ENCODE data around the gene RALA. TPM values are rescaled to one million over a fixed set of nuclear protein-coding genes. Genes with fewer than 3 reads are reported as not detected.

Gene RALA
- total and polyA plus RNA-seq, 10 of the 15 experiments (the other 5 are each of a cell fraction or from before 2014, with no cell fraction given), result 7.5 to 53.3 (median 23.1) TPM

GRCh38 chr7:39647816-39648215 lies 24.4 kb downstream of the RALA start:
- intact Hi-C loops (cut with micrococcal nuclease; ENCODE audit: unreplicated experiment), result no loop called here
- H4K20me1 ChIP-seq (ENCODE audit: control insufficient read depth, insufficient read depth), result no peaks in the 10 kb centered on the region
- peaks cover 2% of the 10 kb centered on the region; the same call in 1 of the 3 replicates for H3K9me3 ChIP-seq (replicated peaks; ENCODE audit: control insufficient read depth, insufficient read depth, low read length)
- CTCF ChIA-PET, result interaction anchor here (1.3 kb wide), 2 partner anchors 13 to 67 kb away, joined by 3 to 4 read pairs; no protein-coding TSS in a partner anchor
- H3K36me3 ChIP-seq (ENCODE audit: control insufficient read depth in 2 of 2, insufficient read depth in 2 of 2, low read length in 1 of 2), result peaks cover 0 to 5% of the 10 kb centered on the region in 2 experiments; a peak in 1 of 4 replicates
- ATAC-seq, result peak; percentile 62
- FAIRE-seq, result no peak
- peaks cover 19% of the 10 kb centered on the region for H3K79me2 ChIP-seq (ENCODE audit: control insufficient read depth, insufficient read depth, low read length)
- H3K27ac ChIP-seq (ENCODE audit: control insufficient read depth, insufficient read depth), result no peak overlapping the region
- no peak overlapping the region for H3K9ac ChIP-seq (ENCODE audit: control insufficient read depth, insufficient read depth, low read length)
- no TSS peak for BruUV-seq (replicated peaks)
- POLR2A ChIA-PET, result interaction anchor here (0.9 to 1.4 kb wide), 3 partner anchors 11 to 15 kb away, joined by 3 to 4 read pairs (median 3); no protein-coding TSS in a partner anchor
- DNase-seq (ENCODE audit: low read depth, low spot score), result no peak
- H3K4me3 ChIP-seq, result no peak overlapping the region
- no peak overlapping the region for H3K4me2 ChIP-seq (ENCODE audit: control insufficient read depth, insufficient read depth)
- SMC1A ChIA-PET (ENCODE audit: uncharacterized antibody, unreplicated experiment), result interaction anchor here (0.7 to 2.0 kb wide), 8 partner anchors 10 to 66 kb away, joined by 3 to 6 read pairs (median 3); no protein-coding TSS in a partner anchor
- no peak for TF ChIP-seq SPI1 (IDR thresholded peaks at IDR 0.05; ENCODE audit: borderline replicate concordance, insufficient read depth, low read depth, low read length)
- TF ChIP-seq IKZF2 (IDR thresholded peaks at IDR 0.05), result no peak
- TF ChIP-seq CBX5 (IDR thresholded peaks at IDR 0.05; ENCODE audit: low read depth), result no peak
- TF ChIP-seq JUNB (IDR thresholded peaks at IDR 0.05), result 0 out of 2 replicates have a peak, but pooled peaks have one; percentile 9
- RAD21 ChIA-PET (ENCODE audit: unreplicated experiment), result interaction anchor here (0.8 to 1.2 kb wide), 2 partner anchors 16 to 25 kb away, joined by 3 read pairs; partner anchors contain the start of gene RALA
- H3K4me1 ChIP-seq (ENCODE audit: control insufficient read depth, insufficient read depth, low read length), result peaks cover 4% of the 10 kb centered on the region
- H3K27me3 ChIP-seq (replicated peaks in 1 of 2; ENCODE audit: control insufficient read depth in 2 of 2, insufficient read depth in 2 of 2, low read length in 1 of 2), result no peaks in the 10 kb centered on the region
- H2AFZ ChIP-seq (ENCODE audit: control insufficient read depth, low read depth, low read length), result no peak overlapping the region
- in situ Hi-C loops (cut with MboI), result no loop called here

GRCh38 chr7:39650676-39651075 lies 27.3 kb downstream of the RALA start:
- intact Hi-C loops (cut with micrococcal nuclease; ENCODE audit: unreplicated experiment) (no loop called here), in situ Hi-C loops (cut with MboI) (no loop called here)
- ChIA-PET RAD21 (ENCODE audit: unreplicated experiment) (no interaction called here), SMC1A (ENCODE audit: uncharacterized antibody, unreplicated experiment) (interaction anchor here (0.6 to 1.3 kb wide), 4 partner anchors 9 to 62 kb away, joined by 3 read pairs; no protein-coding TSS in a partner anchor), CTCF (interaction anchor here (0.6 to 1.0 kb wide), 3 partner anchors 9 to 1962 kb away, joined by 3 read pairs; no protein-coding TSS in a partner anchor), POLR2A (interaction anchor here (0.7 to 1.5 kb wide), 2 partner anchors 23 to 117 kb away, joined by 3 to 5 read pairs; no protein-coding TSS in a partner anchor)
- Histone ChIP-seq H3K9me3 (replicated peaks; ENCODE audit: control insufficient read depth, insufficient read depth, low read length) (peaks cover 2% of the 10 kb centered on the region; the same call in 1 of the 3 replicates), H4K20me1 (ENCODE audit: control insufficient read depth, insufficient read depth) (no peaks in the 10 kb centered on the region), H3K9ac (ENCODE audit: control insufficient read depth, insufficient read depth, low read length) (no peak overlapping the region), H2AFZ (ENCODE audit: control insufficient read depth, low read depth, low read length) (no peak overlapping the region), H3K79me2 (ENCODE audit: control insufficient read depth, insufficient read depth, low read length) (peaks cover 12% of the 10 kb centered on the region), H3K27ac (ENCODE audit: control insufficient read depth, insufficient read depth) (no peak overlapping the region), H3K4me3 (no peak overlapping the region), H3K36me3 (ENCODE audit: control insufficient read depth in 2 of 2, insufficient read depth in 2 of 2, low read length in 1 of 2) (peaks cover 0 to 5% of the 10 kb centered on the region in 2 experiments; a peak in 1 of 4 replicates), H3K4me2 (ENCODE audit: control insufficient read depth, insufficient read depth) (no peak overlapping the region), H3K27me3 (replicated peaks in 1 of 2; ENCODE audit: control insufficient read depth in 2 of 2, insufficient read depth in 2 of 2, low read length in 1 of 2) (no peaks in the 10 kb centered on the region), H3K4me1 (ENCODE audit: control insufficient read depth, insufficient read depth, low read length) (peaks cover 4% of the 10 kb centered on the region)
- 96% methylated on average over 4 of the region's 4 CpGs for WGBS (ENCODE audit: insufficient coverage, insufficient replicate concordance, low lambda C conversion rate, missing lambda C conversion rate)
- FAIRE-seq (no peak), DNase-seq (ENCODE audit: low read depth, low spot score) (no peak), ATAC-seq (no peak)
- BruUV-seq (replicated peaks), result no TSS peak
- TF ChIP-seq NRF1 (conservative IDR thresholded peaks at IDR 0.05; ENCODE audit: low read depth, low read length) (no peak), MTA3 (IDR thresholded peaks at IDR 0.05; ENCODE audit: borderline replicate concordance, low read length) (no peak), RAD51 (IDR thresholded peaks at IDR 0.05) (no peak), SREBF1 (IDR thresholded peaks at IDR 0.05; ENCODE audit: low read length) (no peak), RB1 (IDR thresholded peaks at IDR 0.05; ENCODE audit: borderline replicate concordance) (no peak), ZNF207 (IDR thresholded peaks at IDR 0.05; ENCODE audit: borderline replicate concordance) (no peak), RBBP5 (conservative IDR thresholded peaks at IDR 0.05) (no peak), RAD21 (IDR thresholded peaks at IDR 0.05; ENCODE audit: insufficient read depth, low read depth, low read length) (no peak), NR2C2 (IDR thresholded peaks at IDR 0.05; ENCODE audit: borderline replicate concordance, control insufficient read depth, insufficient read length, low read depth) (no peak), YBX1 (IDR thresholded peaks at IDR 0.05) (no peak), RELA (IDR thresholded peaks at IDR 0.05; ENCODE audit: borderline replicate concordance, partially characterized antibody) (no peak)
- TF ChIP-seq, protein P1, sequence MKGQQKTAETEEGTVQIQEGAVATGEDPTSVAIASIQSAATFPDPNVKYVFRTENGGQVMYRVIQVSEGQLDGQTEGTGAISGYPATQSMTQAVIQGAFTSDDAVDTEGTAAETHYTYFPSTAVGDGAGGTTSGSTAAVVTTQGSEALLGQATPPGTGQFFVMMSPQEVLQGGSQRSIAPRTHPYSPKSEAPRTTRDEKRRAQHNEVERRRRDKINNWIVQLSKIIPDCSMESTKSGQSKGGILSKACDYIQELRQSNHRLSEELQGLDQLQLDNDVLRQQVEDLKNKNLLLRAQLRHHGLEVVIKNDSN (IDR thresholded peaks at IDR 0.05; ENCODE audit: borderline replicate concordance, extremely low read length, insufficient read depth, low read depth, low read length), result no peak
- TF ChIP-seq, protein P2, sequence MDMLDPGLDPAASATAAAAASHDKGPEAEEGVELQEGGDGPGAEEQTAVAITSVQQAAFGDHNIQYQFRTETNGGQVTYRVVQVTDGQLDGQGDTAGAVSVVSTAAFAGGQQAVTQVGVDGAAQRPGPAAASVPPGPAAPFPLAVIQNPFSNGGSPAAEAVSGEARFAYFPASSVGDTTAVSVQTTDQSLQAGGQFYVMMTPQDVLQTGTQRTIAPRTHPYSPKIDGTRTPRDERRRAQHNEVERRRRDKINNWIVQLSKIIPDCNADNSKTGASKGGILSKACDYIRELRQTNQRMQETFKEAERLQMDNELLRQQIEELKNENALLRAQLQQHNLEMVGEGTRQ (IDR thresholded peaks at IDR 0.05; ENCODE audit: borderline replicate concordance, low read depth, low read length), result no peak
